CD4-positive, CD25-positive, alpha-beta regulatory T cell (primary cell): Measurements from ENCODE around the gene PTPRN2. TPM values are rescaled to one million over a fixed set of nuclear protein-coding genes. Genes with fewer than 3 reads are reported as not detected.

Experiments
- ATAC-seq, 2 donors: fragments of 150-1000 bp; cut with Tn5 transposase; one replicate each; pipeline ENCODE4 v1.10.0; 2021; ENCODE audit warnings: low read depth in 2 of 2, moderate number of reproducible peaks in 2 of 2, moderate library complexity in 1 of 2
- DNase-seq, 3 donors: peaks; one replicate each; pipeline versions ENCODE4 v3.0.0 to v3.0.0-alpha.2; 2012 to 2022; ENCODE audit warnings: mixed read lengths in 1 of 3
- H3K27ac ChIP-seq: one replicate; pipeline ENCODE4 v1.7.0; 2013; ENCODE audit warnings: mild to moderate bottlenecking, low read length; ENCODE audit not compliant: insufficient read depth, poor library complexity, severe bottlenecking
- H3K27me3 ChIP-seq: one replicate; pipeline ENCODE4 v1.7.0; 2013; ENCODE audit warnings: low read length; ENCODE audit not compliant: control insufficient read depth, insufficient read depth
- H3K36me3 ChIP-seq: one replicate; pipeline ENCODE4 v1.7.0; 2013; ENCODE audit warnings: mild to moderate bottlenecking, low read length, moderate library complexity; ENCODE audit not compliant: control insufficient read depth, insufficient read depth
- H3K4me1 ChIP-seq: 2 replicates; pipeline ENCODE4 v1.7.0; 2013; ENCODE audit warnings: mild to moderate bottlenecking, low read length; ENCODE audit not compliant: insufficient read depth, control insufficient read depth, poor library complexity, severe bottlenecking
- H3K4me3 ChIP-seq: one replicate; pipeline ENCODE4 v1.7.0; 2013; ENCODE audit warnings: low read depth, mild to moderate bottlenecking, low read length, moderate library complexity
- H3K9me3 ChIP-seq, 2 experiments: 1 replicate in 1 of 2; 2 replicates in 1 of 2; pipeline ENCODE4 v1.7.0; 2013; ENCODE audit warnings: low read length in 2 of 2, mild to moderate bottlenecking in 1 of 2, moderate library complexity in 1 of 2; ENCODE audit not compliant: control insufficient read depth in 2 of 2
- H3K27ac Mint-ChIP-seq, 3 donors: one replicate each; pipeline ENCODE4 v1.8.0; 2020 to 2022; ENCODE audit warnings: mild to moderate bottlenecking in 3 of 3, mixed read lengths in 3 of 3, moderate library complexity in 2 of 3
- H3K27me3 Mint-ChIP-seq: one replicate; pipeline ENCODE4 v1.8.0; 2022; ENCODE audit warnings: mild to moderate bottlenecking, mixed read lengths
- H3K36me3 Mint-ChIP-seq: one replicate; pipeline ENCODE4 v1.8.0; 2020; ENCODE audit warnings: mixed read lengths
- H3K4me1 Mint-ChIP-seq, 4 donors: one replicate each; pipeline ENCODE4 v1.8.0; 2020 to 2022; ENCODE audit warnings: mixed read lengths in 4 of 4, mild to moderate bottlenecking in 1 of 4
- H3K4me3 Mint-ChIP-seq, 4 donors: one replicate each; pipeline ENCODE4 v1.8.0; 2020 to 2022; ENCODE audit warnings: mild to moderate bottlenecking in 4 of 4, mixed read lengths in 4 of 4, moderate library complexity in 3 of 4
- H3K9me3 Mint-ChIP-seq, 7 donors: one replicate each; pipeline ENCODE4 v1.8.0; 2020 to 2022; ENCODE audit warnings: mixed read lengths in 7 of 7, mild to moderate bottlenecking in 3 of 7, moderate library complexity in 2 of 7
- polyA plus RNA-seq, 4 donors: library from polyadenylated mRNA; unstranded; fragments of 300-500 nt; fragmentation: Illumina TruSeq; gene quantifications; one replicate each; pipeline ENCODE4 v1.2.3, GENCODE V29; 2021
- total RNA-seq: library from RNA; stranded (reverse); gene quantifications from one replicate; pipeline ENCODE4 v1.2.3, GENCODE V29; 2022

PTPRN2 gene
- total and polyA plus RNA-seq, 5 donors from 2014 or later, result 1.6 to 4.7 (median 2.7) TPM

DNA sequence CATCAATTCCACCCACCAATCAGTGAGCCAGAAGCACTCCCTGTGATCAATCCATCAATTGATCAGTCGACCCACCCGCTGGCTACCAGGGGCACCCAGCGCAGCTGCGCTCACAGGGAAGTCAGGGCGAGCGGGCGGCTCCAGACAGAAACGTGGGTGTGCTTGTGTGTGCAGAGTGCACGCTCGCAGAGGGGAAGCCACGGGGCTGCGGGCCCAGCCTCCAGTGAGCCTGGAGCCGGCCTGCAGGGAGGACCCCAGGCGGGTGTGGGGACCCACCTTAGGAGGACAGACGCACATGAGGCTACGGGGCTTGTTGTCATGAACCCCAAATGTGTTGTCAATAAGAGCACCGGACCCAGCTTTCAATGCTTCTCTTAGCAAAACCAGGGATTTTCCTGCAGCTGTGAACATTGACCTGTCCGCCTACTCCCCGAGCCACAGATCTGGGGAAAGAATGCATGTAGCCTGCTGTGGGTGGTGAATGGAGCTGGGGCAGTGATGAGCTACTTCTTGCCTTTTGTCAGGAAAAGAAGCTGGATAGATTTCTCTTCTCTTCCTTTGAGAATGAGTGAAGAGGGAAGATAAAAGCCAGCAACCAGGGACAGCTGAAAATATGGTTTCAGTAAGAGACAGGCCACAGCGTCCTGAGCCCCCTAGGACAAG is 753.0 kb downstream of the PTPRN2 start:
- H3K36me3 ChIP-seq, result no peaks in the 10 kb centered on the region
- H3K27me3 ChIP-seq, result no peaks in the 10 kb centered on the region
- H3K4me3 ChIP-seq, result no peak overlapping the region
- H3K4me1 ChIP-seq, result no peaks in the 10 kb centered on the region
- DNase-seq (no peak), ATAC-seq (no peak)
- no peaks in the 10 kb centered on the region for H3K9me3 Mint-ChIP-seq
- no peak overlapping the region for H3K27ac ChIP-seq
- no peaks in the 10 kb centered on the region for H3K27me3 Mint-ChIP-seq
- H3K36me3 Mint-ChIP-seq, result no peaks in the 10 kb centered on the region
- H3K9me3 ChIP-seq, result no peaks in the 10 kb centered on the region
- H3K4me1 Mint-ChIP-seq, result no peaks in the 10 kb centered on the region
- no peak overlapping the region for H3K4me3 Mint-ChIP-seq
- no peak overlapping the region for H3K27ac Mint-ChIP-seq

DNA sequence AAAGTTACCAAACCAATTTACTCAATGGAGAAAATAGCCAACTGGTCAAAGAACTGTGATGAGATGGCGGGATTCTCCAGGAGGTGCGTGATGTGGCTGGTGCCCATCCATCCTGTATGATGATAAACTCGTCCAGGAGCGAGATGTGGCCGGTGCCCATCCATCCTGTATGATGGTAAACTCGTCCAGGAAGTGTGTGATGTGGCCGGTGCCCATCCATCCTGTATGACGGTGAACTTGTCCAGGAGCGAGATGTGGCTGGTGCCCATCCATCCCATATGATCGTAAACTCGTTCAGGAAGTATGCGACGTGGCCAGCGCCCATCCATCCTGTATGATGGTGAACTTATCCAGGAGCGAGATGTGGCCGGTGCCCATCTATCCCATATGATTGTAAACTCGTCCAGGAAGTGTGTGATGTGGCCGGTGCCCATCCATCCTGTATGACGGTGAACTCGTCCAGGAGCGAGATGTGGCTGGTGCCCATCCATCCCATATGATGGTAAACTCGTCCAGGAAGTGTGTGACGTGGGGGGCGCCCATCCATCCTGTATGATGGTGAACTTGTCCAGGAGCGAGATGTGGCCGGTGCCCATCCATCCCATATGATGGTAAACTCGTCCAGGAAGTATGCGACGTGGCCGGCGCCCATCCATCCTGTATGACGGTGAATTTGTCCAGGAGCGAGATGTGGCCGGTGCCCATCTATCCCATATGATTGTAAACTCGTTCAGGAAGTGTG is 754.6 kb downstream of the PTPRN2 start:
- Histone ChIP-seq H3K9me3 (no peaks in the 10 kb centered on the region), H3K27ac (no peak overlapping the region), H3K4me3 (no peak overlapping the region), H3K27me3 (no peaks in the 10 kb centered on the region), H3K36me3 (no peaks in the 10 kb centered on the region), H3K4me1 (peaks cover 3% of the 10 kb centered on the region)
- Mint-ChIP-seq H3K27me3 (no peaks in the 10 kb centered on the region), H3K4me1 (peaks cover 0 to 7% (median 2%) of the 10 kb centered on the region in 4 donors), H3K9me3 (no peaks in the 10 kb centered on the region), H3K27ac (peak overlapping the region in 1 of 3 donors; percentile 13), H3K36me3 (no peaks in the 10 kb centered on the region), H3K4me3 (no peak overlapping the region)
- DNase-seq, result no peak
- ATAC-seq, result no peak

DNA sequence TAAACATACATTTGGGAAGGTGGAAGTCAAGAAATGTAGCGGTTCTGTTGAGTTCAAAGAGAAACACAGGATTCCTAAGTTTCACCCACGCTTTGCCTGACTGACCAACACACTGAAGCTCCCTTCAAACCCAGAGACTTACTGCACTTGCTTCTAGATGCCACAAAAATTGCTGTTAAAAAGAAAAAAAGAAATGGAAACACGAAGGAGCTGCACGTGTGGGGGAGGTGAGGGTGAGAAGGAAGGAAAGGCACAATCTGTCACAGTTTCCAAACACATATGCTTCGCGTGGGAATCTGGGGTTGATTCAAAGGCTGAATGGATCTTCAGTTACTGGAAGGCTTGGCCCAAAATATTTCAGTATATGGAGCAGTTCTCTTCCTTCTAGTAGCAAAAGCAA is 755.2 kb downstream of the PTPRN2 start:
- H3K9me3 ChIP-seq, result no peaks in the 10 kb centered on the region
- no peak overlapping the region for H3K27ac ChIP-seq
- ATAC-seq (no peak), DNase-seq (no peak)
- no peak overlapping the region for H3K4me3 ChIP-seq
- Mint-ChIP-seq H3K9me3 (no peaks in the 10 kb centered on the region), H3K4me1 (peaks cover 0 to 12% (median 3%) of the 10 kb centered on the region in 4 donors), H3K4me3 (no peak overlapping the region), H3K27ac (peak overlapping the region in 1 of 3 donors; percentile 13), H3K27me3 (no peaks in the 10 kb centered on the region), H3K36me3 (no peaks in the 10 kb centered on the region)
- H3K36me3 ChIP-seq, result no peaks in the 10 kb centered on the region
- peaks cover 9% of the 10 kb centered on the region for H3K4me1 ChIP-seq
- H3K27me3 ChIP-seq, result no peaks in the 10 kb centered on the region

DNA sequence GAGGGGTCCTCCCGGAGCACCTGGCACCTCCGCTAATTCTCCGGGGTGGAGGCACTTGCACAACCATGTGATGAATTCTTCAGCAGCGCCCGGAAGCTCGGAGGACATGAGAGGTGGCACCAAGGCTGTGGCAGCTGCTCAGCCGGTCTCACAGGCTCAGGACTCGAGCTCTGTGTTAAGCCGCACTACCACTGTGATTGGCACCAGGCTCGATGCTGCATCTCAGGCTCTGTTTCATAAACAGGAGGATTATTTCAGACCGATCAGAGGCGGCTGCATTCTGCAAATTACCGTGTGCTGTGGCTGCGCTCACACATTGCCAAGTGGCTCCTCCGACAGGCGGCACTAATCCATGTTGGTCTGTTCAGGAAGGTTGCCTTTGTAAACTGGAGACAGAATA is 755.6 kb downstream of the PTPRN2 start:
- peak overlapping the region in 1 of 3 donors; percentile 35 for H3K27ac Mint-ChIP-seq
- no peak overlapping the region for H3K4me3 ChIP-seq
- no peaks in the 10 kb centered on the region for H3K27me3 ChIP-seq
- no peak for DNase-seq
- no peaks in the 10 kb centered on the region for H3K9me3 ChIP-seq
- H3K9me3 Mint-ChIP-seq, result no peaks in the 10 kb centered on the region
- H3K4me1 Mint-ChIP-seq, result peaks cover 0 to 16% (median 4%) of the 10 kb centered on the region in 4 donors
- H3K36me3 ChIP-seq, result no peaks in the 10 kb centered on the region
- H3K27me3 Mint-ChIP-seq, result no peaks in the 10 kb centered on the region
- H3K4me3 Mint-ChIP-seq, result no peak overlapping the region
- no peak overlapping the region for H3K27ac ChIP-seq
- no peaks in the 10 kb centered on the region for H3K36me3 Mint-ChIP-seq
- no peak for ATAC-seq
- peaks cover 12% of the 10 kb centered on the region for H3K4me1 ChIP-seq

DNA sequence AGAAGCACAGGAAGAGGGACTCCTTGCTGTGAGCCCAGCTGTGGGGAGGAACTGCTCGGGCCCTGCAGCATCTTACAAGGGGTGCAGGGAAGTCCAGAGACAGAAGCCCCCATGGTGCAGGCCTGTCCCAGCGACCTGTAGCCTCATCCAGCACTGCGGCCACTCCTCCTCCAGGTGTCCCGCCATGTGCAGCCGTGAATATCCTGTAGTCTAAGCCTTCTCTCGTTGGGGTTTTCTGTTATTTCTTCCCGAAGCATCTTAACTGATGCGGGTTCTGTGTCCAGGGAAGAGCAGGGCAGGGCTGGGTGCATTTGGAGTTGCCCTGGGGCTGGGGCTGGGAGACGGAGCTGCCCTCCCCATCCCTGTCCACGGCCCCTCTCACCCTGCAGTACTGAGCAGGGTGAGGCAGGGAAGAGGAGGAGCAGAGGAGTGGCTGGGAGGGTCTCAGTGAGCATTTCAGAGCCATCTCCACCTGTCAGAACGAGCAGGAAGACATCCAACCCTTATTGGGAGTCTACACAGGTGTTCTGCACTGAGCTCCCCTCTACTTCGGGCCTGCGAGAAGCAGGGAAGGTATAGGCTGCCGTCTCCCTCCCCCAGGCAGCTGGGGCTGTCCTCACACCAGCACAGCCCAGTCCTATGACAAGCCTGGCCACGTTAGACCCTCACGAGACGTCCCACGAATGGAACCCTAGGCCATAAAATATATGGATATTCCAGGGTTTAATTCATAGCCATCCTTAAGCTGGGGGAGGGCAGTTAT is 756.3 kb downstream of the PTPRN2 start:
- H3K27me3 ChIP-seq, result no peaks in the 10 kb centered on the region
- Mint-ChIP-seq H3K27ac (peak overlapping the region in 2 of 3 donors; percentile 35 to 59), H3K4me1 (peaks cover 0 to 21% (median 4%) of the 10 kb centered on the region in 4 donors), H3K27me3 (no peaks in the 10 kb centered on the region), H3K4me3 (no peak overlapping the region), H3K9me3 (no peaks in the 10 kb centered on the region), H3K36me3 (no peaks in the 10 kb centered on the region)
- no peaks in the 10 kb centered on the region for H3K9me3 ChIP-seq
- DNase-seq (no peak), ATAC-seq (no peak)
- peaks cover 12% of the 10 kb centered on the region for H3K4me1 ChIP-seq
- no peak overlapping the region for H3K4me3 ChIP-seq
- no peak overlapping the region for H3K27ac ChIP-seq
- H3K36me3 ChIP-seq, result no peaks in the 10 kb centered on the region

DNA sequence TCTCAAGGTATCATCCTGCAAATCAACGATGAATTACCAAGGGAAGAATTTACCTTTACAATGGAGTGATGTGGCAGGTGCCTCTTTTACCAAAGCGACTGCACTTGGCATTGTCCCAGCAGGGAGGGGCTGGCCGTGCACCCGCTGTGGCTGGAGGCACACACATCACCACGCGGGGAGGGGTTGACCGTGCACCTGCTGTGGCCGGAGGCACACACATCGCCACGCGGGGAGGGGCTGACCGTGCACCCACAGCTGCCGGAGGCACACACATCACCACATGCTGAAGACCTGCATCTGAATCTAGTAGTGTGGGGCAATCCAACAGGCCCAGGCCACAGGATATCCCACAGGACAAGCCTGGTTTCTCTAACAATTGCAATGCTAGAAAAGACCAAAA is 757.3 kb downstream of the PTPRN2 start:
- Histone ChIP-seq H3K4me3 (no peak overlapping the region), H3K27me3 (no peaks in the 10 kb centered on the region), H3K4me1 (peaks cover 12% of the 10 kb centered on the region), H3K36me3 (no peaks in the 10 kb centered on the region), H3K27ac (no peak overlapping the region), H3K9me3 (no peaks in the 10 kb centered on the region)
- H3K4me3 Mint-ChIP-seq, result no peak overlapping the region
- H3K9me3 Mint-ChIP-seq, result no peaks in the 10 kb centered on the region
- H3K36me3 Mint-ChIP-seq, result no peaks in the 10 kb centered on the region
- peak overlapping the region in 1 of 3 donors; percentile 26 for H3K27ac Mint-ChIP-seq
- no peak for ATAC-seq
- H3K27me3 Mint-ChIP-seq, result no peaks in the 10 kb centered on the region
- DNase-seq, result no peak
- peaks cover 0 to 27% (median 4%) of the 10 kb centered on the region in 4 donors for H3K4me1 Mint-ChIP-seq

DNA sequence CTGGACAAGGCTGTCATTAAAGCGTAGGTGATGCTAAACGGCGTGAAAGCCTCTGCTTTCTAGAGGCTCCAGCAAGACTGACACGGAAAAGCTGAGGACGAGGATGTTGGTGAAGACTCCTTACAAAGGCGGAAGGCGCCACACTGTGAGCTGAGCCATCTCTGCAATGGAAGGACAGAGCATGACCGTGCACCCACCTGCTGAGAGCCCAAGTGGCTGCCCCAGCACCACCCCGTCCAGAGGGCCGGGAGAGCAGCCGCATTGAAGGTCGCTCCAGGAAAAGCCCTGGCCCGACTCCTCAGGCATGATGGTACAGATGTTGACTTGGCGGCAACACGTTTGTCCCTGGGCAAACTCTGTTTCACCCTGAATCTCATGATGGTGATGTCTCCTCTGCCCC is 758.1 kb downstream of the PTPRN2 start:
- ATAC-seq (no peak), DNase-seq (no peak)
- no peak overlapping the region for H3K4me3 ChIP-seq
- no peak overlapping the region for H3K27ac ChIP-seq
- Mint-ChIP-seq H3K9me3 (no peaks in the 10 kb centered on the region), H3K27ac (no peak overlapping the region), H3K4me1 (peaks cover 0 to 32% (median 4%) of the 10 kb centered on the region in 4 donors), H3K4me3 (no peak overlapping the region), H3K27me3 (no peaks in the 10 kb centered on the region), H3K36me3 (no peaks in the 10 kb centered on the region)
- H3K4me1 ChIP-seq, result peaks cover 12% of the 10 kb centered on the region
- no peaks in the 10 kb centered on the region for H3K27me3 ChIP-seq
- no peaks in the 10 kb centered on the region for H3K36me3 ChIP-seq
- no peaks in the 10 kb centered on the region for H3K9me3 ChIP-seq
